Measurements from ENCODE around the gene KRTAP13-2. TPM values are rescaled to one million over a fixed set of nuclear protein-coding genes. Genes with fewer than 3 reads are reported as not detected.

The KRTAP13-2 gene
- total RNA-seq, 6 experiments from 2014 or later = not detected

- no peaks in the 10 kb centered on the region for H3K4me1 ChIP-seq
Observed at GRCh38 chr21:30391492-30392025, 19.5 kb upstream of the KRTAP13-2 start.

GRCh38 chr21:30382201-30382600 is 10.1 kb upstream of the KRTAP13-2 start:
- H3K9me3 ChIP-seq = no peaks in the 10 kb centered on the region
- WGBS (ENCODE audit: insufficient coverage, low coverage, low lambda C conversion rate, missing lambda C conversion rate) = 9% methylated on average over 1 of the region's 1 CpG
- no peak for ATAC-seq
- TF ChIP-seq POLR2A (IDR thresholded peaks at IDR 0.05) = no peak
- no peak for TF ChIP-seq CTCF (IDR thresholded peaks at IDR 0.05)
- H3K27me3 ChIP-seq = no peaks in the 10 kb centered on the region
- no peak for DNase-seq
- no peaks in the 10 kb centered on the region for H3K4me1 ChIP-seq
- H3K4me3 ChIP-seq = no peak overlapping the region
- no peak overlapping the region for H3K27ac ChIP-seq
- intact Hi-C loops (cut with DNase I) = no loop called here
- H3K36me3 ChIP-seq = no peaks in the 10 kb centered on the region

More at GRCh38 chr21:30391492-30392025, 19.5 kb upstream of the KRTAP13-2 start:
- ATAC-seq (no peak), DNase-seq (no peak)
- no peaks in the 10 kb centered on the region for H3K9me3 ChIP-seq
- intact Hi-C loops (cut with DNase I) = no loop called here
- TF ChIP-seq CTCF (IDR thresholded peaks at IDR 0.05) (no peak), POLR2A (IDR thresholded peaks at IDR 0.05) (no peak)
- 29% methylated on average over 2 of the region's 2 CpGs for WGBS (ENCODE audit: insufficient coverage, low coverage, low lambda C conversion rate, missing lambda C conversion rate)
- H3K4me3 ChIP-seq = no peak overlapping the region
- H3K27ac ChIP-seq = no peak overlapping the region
- H3K36me3 ChIP-seq = no peaks in the 10 kb centered on the region
- no peaks in the 10 kb centered on the region for H3K27me3 ChIP-seq

GRCh38 chr21:30355906-30356305 is 16.2 kb downstream of the KRTAP13-2 start:
- no peak overlapping the region for H3K4me3 ChIP-seq
- no peaks in the 10 kb centered on the region for H3K36me3 ChIP-seq
- no peak overlapping the region for H3K27ac ChIP-seq
- intact Hi-C loops (cut with DNase I) = no loop called here
- TF ChIP-seq CTCF (IDR thresholded peaks at IDR 0.05) = no peak
- TF ChIP-seq POLR2A (IDR thresholded peaks at IDR 0.05) = no peak
- H3K9me3 ChIP-seq = no peaks in the 10 kb centered on the region
- H3K4me1 ChIP-seq = no peaks in the 10 kb centered on the region
- ATAC-seq (no peak), DNase-seq (no peak)
- 16% methylated on average over 3 of the region's 3 CpGs for WGBS (ENCODE audit: insufficient coverage, low coverage, low lambda C conversion rate, missing lambda C conversion rate)
- no peaks in the 10 kb centered on the region for H3K27me3 ChIP-seq

GRCh38 chr21:30354308-30355005 is 17.6 kb downstream of the KRTAP13-2 start:
- H3K27me3 ChIP-seq = no peaks in the 10 kb centered on the region
- 44% methylated on average over 1 of the region's 1 CpG for WGBS (ENCODE audit: insufficient coverage, low coverage, low lambda C conversion rate, missing lambda C conversion rate)
- H3K27ac ChIP-seq = no peak overlapping the region
- no peak overlapping the region for H3K4me3 ChIP-seq
- intact Hi-C loops (cut with DNase I) = no loop called here
- H3K36me3 ChIP-seq = no peaks in the 10 kb centered on the region
- ATAC-seq = no peak
- H3K4me1 ChIP-seq = no peaks in the 10 kb centered on the region
- H3K9me3 ChIP-seq = no peaks in the 10 kb centered on the region
- no peak for TF ChIP-seq CTCF (IDR thresholded peaks at IDR 0.05)
- TF ChIP-seq POLR2A (IDR thresholded peaks at IDR 0.05) = no peak
- DNase-seq = no peak

Measured in right lobe of liver (tissue), 6 donors.